Measurements from ENCODE around the gene MRPS22. TPM values are rescaled to one million over a fixed set of nuclear protein-coding genes. Genes with fewer than 3 reads are reported as not detected.

MRPS22 gene
- total and polyA plus RNA-seq, 9 donors: 33.0 to 51.6 (median 36.8) TPM

DNA sequence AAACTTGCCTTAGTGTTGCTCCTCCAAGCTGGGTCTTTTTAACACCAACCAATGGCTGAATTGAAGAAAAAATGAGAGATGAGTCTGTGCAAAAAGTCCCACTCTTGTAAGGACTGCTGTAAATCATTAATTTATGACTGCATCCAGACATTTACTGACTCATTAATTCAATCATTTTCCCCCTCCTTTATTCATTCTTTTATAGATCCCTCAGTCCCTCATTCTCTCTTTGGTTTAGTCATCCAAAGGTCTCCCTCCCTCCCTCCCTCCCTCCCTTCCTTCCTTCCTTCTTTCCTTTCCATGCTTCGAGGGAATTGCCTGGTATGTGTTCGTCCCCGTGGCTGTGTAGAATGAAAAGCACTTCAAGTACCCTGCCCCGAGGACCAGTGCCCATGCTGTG lies 35.3 kb upstream of the MRPS22 start:
- Histone ChIP-seq H3K4me1 (ENCODE audit: insufficient read depth) (peaks cover 2% of the 10 kb centered on the region), H3K27me3 (no peaks in the 10 kb centered on the region), H3K4me3 (no peak overlapping the region), H3K9me3 (no peaks in the 10 kb centered on the region), H3K36me3 (no peaks in the 10 kb centered on the region), H3K27ac (no peak overlapping the region)
- TF ChIP-seq POLR2A (IDR thresholded peaks at IDR 0.05) (no peak), EP300 (IDR thresholded peaks at IDR 0.05) (no peak)
- TF ChIP-seq, protein P1, sequence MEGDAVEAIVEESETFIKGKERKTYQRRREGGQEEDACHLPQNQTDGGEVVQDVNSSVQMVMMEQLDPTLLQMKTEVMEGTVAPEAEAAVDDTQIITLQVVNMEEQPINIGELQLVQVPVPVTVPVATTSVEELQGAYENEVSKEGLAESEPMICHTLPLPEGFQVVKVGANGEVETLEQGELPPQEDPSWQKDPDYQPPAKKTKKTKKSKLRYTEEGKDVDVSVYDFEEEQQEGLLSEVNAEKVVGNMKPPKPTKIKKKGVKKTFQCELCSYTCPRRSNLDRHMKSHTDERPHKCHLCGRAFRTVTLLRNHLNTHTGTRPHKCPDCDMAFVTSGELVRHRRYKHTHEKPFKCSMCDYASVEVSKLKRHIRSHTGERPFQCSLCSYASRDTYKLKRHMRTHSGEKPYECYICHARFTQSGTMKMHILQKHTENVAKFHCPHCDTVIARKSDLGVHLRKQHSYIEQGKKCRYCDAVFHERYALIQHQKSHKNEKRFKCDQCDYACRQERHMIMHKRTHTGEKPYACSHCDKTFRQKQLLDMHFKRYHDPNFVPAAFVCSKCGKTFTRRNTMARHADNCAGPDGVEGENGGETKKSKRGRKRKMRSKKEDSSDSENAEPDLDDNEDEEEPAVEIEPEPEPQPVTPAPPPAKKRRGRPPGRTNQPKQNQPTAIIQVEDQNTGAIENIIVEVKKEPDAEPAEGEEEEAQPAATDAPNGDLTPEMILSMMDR (IDR thresholded peaks at IDR 0.05): no peak
- DNase-seq: no peak
- WGBS, 3 donors: 73 to 92% (median 81%) methylated on average over 4 of the region's 4 CpGs
- intact Hi-C loops (cut with DNase I): no loop called here

DNA sequence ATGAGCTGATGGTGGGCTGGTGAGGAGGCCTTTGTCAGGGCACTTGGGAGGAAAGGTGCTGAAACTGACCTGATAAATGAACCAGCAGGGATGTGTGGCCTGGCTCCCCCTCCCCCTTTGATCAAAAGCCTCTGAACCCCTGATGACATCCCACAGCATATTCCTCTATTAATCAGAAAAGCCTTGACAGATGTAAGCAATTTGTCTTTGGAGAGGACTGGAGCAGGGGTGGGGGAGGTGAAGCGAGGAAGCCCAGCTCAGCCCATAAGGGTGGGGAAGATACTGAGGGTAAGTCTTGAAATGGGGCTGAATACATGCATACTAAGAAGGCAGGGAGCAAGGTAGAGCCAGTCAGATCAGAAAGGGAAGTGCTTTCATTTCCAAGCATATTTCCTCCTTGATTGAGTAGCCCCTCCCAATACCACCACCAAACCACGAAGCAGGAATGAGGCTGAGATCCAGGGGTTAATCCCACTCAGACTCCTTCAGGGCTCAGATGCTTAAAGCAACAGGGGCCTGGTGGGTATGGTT lies 34.7 kb upstream of the MRPS22 start:
- Histone ChIP-seq H3K4me1 (ENCODE audit: insufficient read depth) (peaks cover 4% of the 10 kb centered on the region), H3K36me3 (no peaks in the 10 kb centered on the region), H3K27me3 (no peaks in the 10 kb centered on the region), H3K4me3 (no peak overlapping the region), H3K9me3 (no peaks in the 10 kb centered on the region), H3K27ac (peak overlapping the region in 1 of 2 donors; percentile 64)
- no peak for DNase-seq
- TF ChIP-seq POLR2A (IDR thresholded peaks at IDR 0.05) (no peak), EP300 (IDR thresholded peaks at IDR 0.05) (no peak)
- TF ChIP-seq, protein P1 (IDR thresholded peaks at IDR 0.05): no peak
- 65 to 67% (median 65%) methylated on average over 2 of the region's 2 CpGs for WGBS, 3 donors
- intact Hi-C loops (cut with DNase I): no loop called here

DNA sequence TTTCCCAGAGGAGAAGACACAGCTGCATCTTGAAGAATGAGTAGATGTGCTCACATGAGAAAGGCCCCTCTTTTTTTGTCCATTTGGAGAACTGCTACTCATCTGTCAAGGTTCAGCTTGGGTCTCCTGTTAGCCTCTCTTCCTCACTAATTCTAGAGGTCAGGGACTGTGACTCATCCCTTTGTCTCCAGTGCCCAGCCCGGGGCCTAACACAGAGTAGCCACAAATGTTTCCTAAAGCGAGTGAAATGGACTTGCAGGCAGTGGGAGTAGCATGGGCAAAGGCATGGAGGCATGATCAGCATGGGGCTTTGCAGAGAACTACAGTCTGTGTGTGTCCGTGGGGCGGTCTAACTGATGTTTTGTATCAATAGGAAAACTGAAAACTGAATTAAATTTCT lies 33.9 kb upstream of the MRPS22 start:
- no peak overlapping the region for H3K4me3 ChIP-seq
- WGBS, 3 donors: 38 to 44% (median 43%) methylated on average over 4 of the region's 4 CpGs
- peak overlapping the region in 1 of 2 donors; percentile 64 for H3K27ac ChIP-seq
- TF ChIP-seq, protein P1 (IDR thresholded peaks at IDR 0.05): no peak
- no peaks in the 10 kb centered on the region for H3K27me3 ChIP-seq
- no peak for DNase-seq
- intact Hi-C loops (cut with DNase I): no loop called here
- no peaks in the 10 kb centered on the region for H3K36me3 ChIP-seq
- peaks cover 4% of the 10 kb centered on the region for H3K4me1 ChIP-seq (ENCODE audit: insufficient read depth)
- no peaks in the 10 kb centered on the region for H3K9me3 ChIP-seq

DNA sequence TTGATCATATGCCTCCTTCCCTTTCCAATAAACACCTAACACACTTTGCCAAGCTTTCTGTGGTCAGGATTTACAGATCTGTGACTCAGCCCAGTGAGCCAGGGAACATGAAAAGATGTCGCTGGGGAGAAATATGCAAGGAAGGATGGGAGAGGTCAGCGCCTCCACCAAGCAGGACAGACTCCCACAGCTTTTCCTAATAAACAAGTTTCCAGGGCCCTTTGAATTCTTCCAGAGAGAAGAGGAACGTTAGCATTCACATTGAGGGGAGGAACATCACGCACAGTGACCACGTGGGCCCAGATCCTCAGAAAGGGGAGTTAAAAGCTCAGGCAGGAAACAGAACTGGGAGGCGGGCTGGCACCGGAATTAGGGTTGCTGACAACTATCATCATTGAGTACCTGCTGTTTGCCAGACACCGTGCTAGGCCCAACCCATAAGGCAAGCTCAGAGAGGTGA lies 33.3 kb upstream of the MRPS22 start:
- intact Hi-C loops (cut with DNase I): no loop called here
- Histone ChIP-seq H3K9me3 (no peaks in the 10 kb centered on the region), H3K27ac (peak overlapping the region in 1 of 2 donors; percentile 64), H3K4me3 (no peak overlapping the region), H3K4me1 (ENCODE audit: insufficient read depth) (peaks cover 4% of the 10 kb centered on the region), H3K36me3 (no peaks in the 10 kb centered on the region), H3K27me3 (no peaks in the 10 kb centered on the region)
- no peak for TF ChIP-seq EP300 (IDR thresholded peaks at IDR 0.05)
- TF ChIP-seq, protein P1 (IDR thresholded peaks at IDR 0.05): no peak
- TF ChIP-seq POLR2A (IDR thresholded peaks at IDR 0.05): no peak
- WGBS, 3 donors: 24 to 42% (median 37%) methylated on average over 8 of the region's 8 CpGs
- peak in 3 of 5 donors; percentile 48 to 74 (median 71) for DNase-seq
